ENCODE results near the gene SSR2. TPM values are rescaled to one million over a fixed set of nuclear protein-coding genes. Genes with fewer than 3 reads are reported as not detected.

SSR2 gene
- total RNA-seq, 6 experiments from 2014 or later = 59.5 to 227 (median 103) TPM

DNA sequence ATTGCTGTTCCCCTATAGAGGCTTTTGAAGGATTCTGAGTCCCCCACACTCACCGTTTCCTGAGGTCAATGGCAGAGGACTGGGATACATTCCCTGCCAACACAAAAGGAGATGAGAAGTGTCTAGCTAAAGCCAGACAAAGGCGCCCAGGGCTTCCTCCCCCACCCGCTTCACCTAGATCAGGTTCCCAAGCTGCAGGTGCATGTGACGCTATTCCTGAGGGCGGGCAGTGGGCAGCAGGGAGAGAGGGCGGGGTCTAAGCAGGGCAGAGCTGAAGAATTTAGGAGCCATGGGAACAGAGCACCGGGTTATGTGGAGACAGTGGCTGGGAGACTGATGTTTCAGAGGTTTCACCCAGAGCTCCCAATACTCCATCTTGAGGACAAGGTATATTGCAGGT is 36.4 kb downstream of the SSR2 start:
- H3K4me1 ChIP-seq = no peaks in the 10 kb centered on the region
- no peak overlapping the region for H3K4me3 ChIP-seq
- no peak for ATAC-seq
- intact Hi-C loops (cut with DNase I) = loop anchor here in 1 of 2 donors (5.0 kb wide), 1 partner anchor 42 kb away; the partner anchor contains the start of gene RXFP4
- H3K27me3 ChIP-seq = no peaks in the 10 kb centered on the region
- TF ChIP-seq POLR2A (IDR thresholded peaks at IDR 0.05) = no peak
- TF ChIP-seq, protein P1, sequence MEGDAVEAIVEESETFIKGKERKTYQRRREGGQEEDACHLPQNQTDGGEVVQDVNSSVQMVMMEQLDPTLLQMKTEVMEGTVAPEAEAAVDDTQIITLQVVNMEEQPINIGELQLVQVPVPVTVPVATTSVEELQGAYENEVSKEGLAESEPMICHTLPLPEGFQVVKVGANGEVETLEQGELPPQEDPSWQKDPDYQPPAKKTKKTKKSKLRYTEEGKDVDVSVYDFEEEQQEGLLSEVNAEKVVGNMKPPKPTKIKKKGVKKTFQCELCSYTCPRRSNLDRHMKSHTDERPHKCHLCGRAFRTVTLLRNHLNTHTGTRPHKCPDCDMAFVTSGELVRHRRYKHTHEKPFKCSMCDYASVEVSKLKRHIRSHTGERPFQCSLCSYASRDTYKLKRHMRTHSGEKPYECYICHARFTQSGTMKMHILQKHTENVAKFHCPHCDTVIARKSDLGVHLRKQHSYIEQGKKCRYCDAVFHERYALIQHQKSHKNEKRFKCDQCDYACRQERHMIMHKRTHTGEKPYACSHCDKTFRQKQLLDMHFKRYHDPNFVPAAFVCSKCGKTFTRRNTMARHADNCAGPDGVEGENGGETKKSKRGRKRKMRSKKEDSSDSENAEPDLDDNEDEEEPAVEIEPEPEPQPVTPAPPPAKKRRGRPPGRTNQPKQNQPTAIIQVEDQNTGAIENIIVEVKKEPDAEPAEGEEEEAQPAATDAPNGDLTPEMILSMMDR (IDR thresholded peaks at IDR 0.05) = no peak
- H3K9me3 ChIP-seq = no peaks in the 10 kb centered on the region
- no peak for DNase-seq
- H3K36me3 ChIP-seq = no peaks in the 10 kb centered on the region
- 60% methylated on average over 2 of the region's 7 CpGs for WGBS (ENCODE audit: insufficient coverage, low coverage, low lambda C conversion rate, missing lambda C conversion rate)
- H3K27ac ChIP-seq = no peak overlapping the region

GRCh38 chr1:155983191-155984024 is 37.3 kb downstream of the SSR2 start:
- WGBS (ENCODE audit: insufficient coverage, low coverage, low lambda C conversion rate, missing lambda C conversion rate) = no CpG with 5 or more reads among the region's 4 CpGs
- Histone ChIP-seq H3K4me1 (no peaks in the 10 kb centered on the region), H3K27ac (no peak overlapping the region), H3K36me3 (no peaks in the 10 kb centered on the region), H3K4me3 (no peak overlapping the region), H3K27me3 (no peaks in the 10 kb centered on the region), H3K9me3 (no peaks in the 10 kb centered on the region)
- intact Hi-C loops (cut with DNase I) = loop anchor here in 1 of 2 donors (5.0 kb wide), 1 partner anchor 41 kb away; the partner anchor contains the start of gene RXFP4
- ATAC-seq (peak in 3 of 4 donors; percentile 20 to 28 (median 25)), DNase-seq (no peak)
- TF ChIP-seq, protein P1 (IDR thresholded peaks at IDR 0.05) = no peak
- TF ChIP-seq POLR2A (IDR thresholded peaks at IDR 0.05) = no peak

GRCh38 chr1:155982106-155982505 is 38.6 kb downstream of the SSR2 start:
- no peak for TF ChIP-seq POLR2A (IDR thresholded peaks at IDR 0.05)
- TF ChIP-seq, protein P1 (IDR thresholded peaks at IDR 0.05) = no peak
- Histone ChIP-seq H3K4me3 (no peak overlapping the region), H3K4me1 (peaks cover 0 to under 1% (median 0%) of the 10 kb centered on the region in 4 donors), H3K36me3 (no peaks in the 10 kb centered on the region), H3K27me3 (no peaks in the 10 kb centered on the region), H3K27ac (no peak overlapping the region), H3K9me3 (no peaks in the 10 kb centered on the region)
- ATAC-seq = no peak
- DNase-seq = no peak
- WGBS (ENCODE audit: insufficient coverage, low coverage, low lambda C conversion rate, missing lambda C conversion rate) = 83% methylated on average over 5 of the region's 7 CpGs
- intact Hi-C loops (cut with DNase I) = loop anchor here in 1 of 2 donors (5.0 kb wide), 1 partner anchor 40 kb away; the partner anchor contains the start of gene RXFP4

DNA sequence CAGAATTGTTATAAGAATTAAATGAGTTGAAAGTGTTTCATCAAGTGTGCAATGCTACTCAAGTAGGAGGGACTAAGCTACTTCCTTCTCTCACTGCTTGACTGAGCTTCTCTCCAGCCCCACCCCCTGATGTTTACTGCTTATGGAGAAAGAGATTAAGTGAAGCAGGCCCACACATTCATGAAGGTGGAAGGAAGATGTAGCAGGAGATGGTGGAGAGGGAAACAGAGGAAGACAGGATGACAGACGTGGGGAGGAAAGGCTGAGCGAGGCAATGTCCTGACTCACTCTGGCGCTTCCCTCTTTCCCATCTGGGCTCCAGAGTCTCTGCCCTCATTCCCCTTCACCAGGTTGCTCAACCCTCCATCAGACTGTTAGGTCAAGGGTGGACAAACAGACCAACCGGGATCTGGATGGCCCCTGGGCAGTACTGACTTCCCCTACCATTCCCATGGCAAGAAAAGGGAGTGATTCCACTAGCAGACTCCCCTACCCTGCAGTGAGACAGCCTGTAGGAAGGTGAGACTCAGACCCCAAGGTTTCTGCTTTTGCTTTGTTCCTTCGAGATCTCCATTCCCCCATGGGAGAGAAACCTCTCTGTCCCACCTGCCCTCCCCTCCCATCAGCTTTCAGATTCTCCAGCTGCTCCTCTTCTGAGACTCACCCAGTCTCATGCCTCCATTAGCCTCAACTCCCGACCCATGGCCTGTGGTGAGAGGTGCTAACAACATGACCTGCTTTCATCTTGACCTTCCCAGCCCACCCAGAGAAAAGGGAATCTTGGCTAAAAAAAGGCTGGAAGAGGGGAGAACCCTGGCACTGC is 39.3 kb downstream of the SSR2 start:
- ATAC-seq = peak in 1 of 4 donors; percentile 31
- WGBS (ENCODE audit: insufficient coverage, low coverage, low lambda C conversion rate, missing lambda C conversion rate) = 35% methylated on average over 5 of the region's 6 CpGs
- Histone ChIP-seq H3K36me3 (no peaks in the 10 kb centered on the region), H3K4me1 (peaks cover 0 to 6% (median 0%) of the 10 kb centered on the region in 4 donors), H3K27ac (peak overlapping the region in 2 of 3 donors; percentile 6 to 13), H3K9me3 (no peaks in the 10 kb centered on the region), H3K4me3 (no peak overlapping the region), H3K27me3 (no peaks in the 10 kb centered on the region)
- no peak for DNase-seq
- intact Hi-C loops (cut with DNase I) = loop anchor here in 1 of 2 donors (5.0 kb wide), 1 partner anchor 39 kb away; the partner anchor contains the start of gene RXFP4
- TF ChIP-seq POLR2A (IDR thresholded peaks at IDR 0.05) = peak; percentile 47
- TF ChIP-seq, protein P1 (IDR thresholded peaks at IDR 0.05) = no peak
